Gastrocnemius medialis (tissue), 4 donors: ENCODE measurements around the gene ARAF. TPM values are rescaled to one million over a fixed set of nuclear protein-coding genes. Genes with fewer than 3 reads are reported as not detected.

Experiments used
- ATAC-seq, 2 donors: fragments of 150-250 bp; one replicate each; pipeline ENCODE4 v1.9.1; 2016
- DNase-seq, 2 donors: peaks; one replicate each; pipeline ENCODE4 v3.0.0-alpha.2; 2019
- H3K27ac ChIP-seq, 4 donors: fragments of 200-600 bp; sonication (generic); 1 replicate in 1 of 4; 2 replicates in 3 of 4; pipeline ENCODE4 v1.5.1; 2016 to 2018; ENCODE audit warnings: mild to moderate bottlenecking in 2 of 4, moderate library complexity in 1 of 4
- H3K27me3 ChIP-seq, 3 donors: fragments of 200-600 bp; sonication (generic) in 2 of 3; 1 replicate in 1 of 3; 2 replicates in 2 of 3; pipeline versions ENCODE4 v1.5.1 to v1.6.0; 2016 to 2019; ENCODE audit warnings: mild to moderate bottlenecking in 1 of 3, moderate library complexity in 1 of 3
- H3K36me3 ChIP-seq, 2 donors: fragments of 200-600 bp; sonication (generic) in 1 of 2; one replicate each; pipeline ENCODE4 v1.5.1; 2017 to 2018
- H3K4me1 ChIP-seq, 2 donors: fragments of 200-600 bp; sonication (generic) in 1 of 2; one replicate each; pipeline ENCODE4 v1.5.1; 2016 to 2017; ENCODE audit warnings: mild to moderate bottlenecking in 2 of 2
- H3K4me3 ChIP-seq, 4 donors: fragments of 200-600 bp; sonication (generic) in 3 of 4; 1 replicate in 1 of 4; 2 replicates in 3 of 4; pipeline ENCODE4 v1.5.1; 2016 to 2019; ENCODE audit warnings: mild to moderate bottlenecking in 2 of 4
- H3K9me3 ChIP-seq, 3 donors: fragments of 200-600 bp; sonication (generic) in 2 of 3; 1 replicate in 1 of 3; 2 replicates in 2 of 3; pipeline ENCODE4 v1.5.1; 2016 to 2019
- POLR2A ChIP-seq, 2 donors: fragments of 450-650 bp; IDR thresholded peaks; one replicate each; pipeline ENCODE4 v1.6.1; 2017; ENCODE audit warnings: antibody characterized with exemption in 2 of 2, mild to moderate bottlenecking in 2 of 2, moderate library complexity in 2 of 2
- in situ Hi-C, 4 donors: fragments of 200-750 bp; cut with MboI; loops; one replicate each; pipeline versions ENCODE4 v1.15.0 to v1.8.0; 2017; ENCODE audit warnings: low sequenced_read_pairs in 4 of 4
- intact Hi-C: fragments of 100-400 bp; cut with DNase I; formaldehyde crosslinking; loops from one replicate; pipeline ENCODE4 v1.15.1; 2023; ENCODE audit warnings: low total_unique reads
- total RNA-seq, 4 donors: library from RNA; depleted of rRNA; stranded (reverse); fragments of >200 nt; gene quantifications; one replicate each; pipeline versions ENCODE4 v1.1.0 to v1.2.3, GENCODE V29; 2016
- TF ChIP-seq, protein P1 (sequence below), 5 experiments: fragments of 450-650 bp in 3 of 5; fragments of 200-600 bp in 2 of 5; sonication (generic) in 2 of 5; IDR thresholded peaks in 4 of 5; conservative IDR thresholded peaks in 1 of 5; 1 replicate in 4 of 5; 2 replicates in 1 of 5; pipeline ENCODE4 v1.5.1; 2016 to 2019; ENCODE audit warnings: antibody characterized with exemption in 5 of 5, mild to moderate bottlenecking in 3 of 5, moderate library complexity in 3 of 5

The ARAF gene
- total RNA-seq, 4 donors from 2014 or later, result 44.8 to 93.3 (median 66.7) TPM

DNA sequence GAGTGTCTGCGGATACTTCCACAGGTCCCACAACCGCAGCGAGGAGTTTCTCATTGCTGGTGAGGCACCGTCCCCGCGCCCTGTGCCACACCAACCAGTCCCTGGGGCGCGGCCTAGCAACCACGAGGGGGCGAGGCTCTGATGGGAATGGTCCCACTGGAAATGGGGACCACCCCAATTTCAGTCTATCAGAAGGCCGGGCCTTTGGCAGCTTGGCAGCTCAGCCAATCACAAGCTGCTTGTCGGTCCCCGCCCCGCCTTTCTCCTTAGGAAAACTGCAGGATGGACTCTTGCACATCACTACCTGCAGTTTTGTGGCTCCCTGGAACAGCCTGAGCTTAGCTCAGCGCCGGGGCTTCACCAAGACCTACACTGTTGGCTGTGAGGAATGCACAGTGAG lies 24.3 kb downstream of the ARAF start:
- Histone ChIP-seq H3K27ac (no peak overlapping the region), H3K36me3 (no peaks in the 10 kb centered on the region), H3K27me3 (no peaks in the 10 kb centered on the region), H3K4me3 (no peak overlapping the region), H3K4me1 (no peaks in the 10 kb centered on the region), H3K9me3 (no peaks in the 10 kb centered on the region)
- intact Hi-C loops (no loop called here), in situ Hi-C loops (no loop called here)
- no peak for TF ChIP-seq POLR2A (IDR thresholded peaks at IDR 0.05)
- TF ChIP-seq, protein P1, sequence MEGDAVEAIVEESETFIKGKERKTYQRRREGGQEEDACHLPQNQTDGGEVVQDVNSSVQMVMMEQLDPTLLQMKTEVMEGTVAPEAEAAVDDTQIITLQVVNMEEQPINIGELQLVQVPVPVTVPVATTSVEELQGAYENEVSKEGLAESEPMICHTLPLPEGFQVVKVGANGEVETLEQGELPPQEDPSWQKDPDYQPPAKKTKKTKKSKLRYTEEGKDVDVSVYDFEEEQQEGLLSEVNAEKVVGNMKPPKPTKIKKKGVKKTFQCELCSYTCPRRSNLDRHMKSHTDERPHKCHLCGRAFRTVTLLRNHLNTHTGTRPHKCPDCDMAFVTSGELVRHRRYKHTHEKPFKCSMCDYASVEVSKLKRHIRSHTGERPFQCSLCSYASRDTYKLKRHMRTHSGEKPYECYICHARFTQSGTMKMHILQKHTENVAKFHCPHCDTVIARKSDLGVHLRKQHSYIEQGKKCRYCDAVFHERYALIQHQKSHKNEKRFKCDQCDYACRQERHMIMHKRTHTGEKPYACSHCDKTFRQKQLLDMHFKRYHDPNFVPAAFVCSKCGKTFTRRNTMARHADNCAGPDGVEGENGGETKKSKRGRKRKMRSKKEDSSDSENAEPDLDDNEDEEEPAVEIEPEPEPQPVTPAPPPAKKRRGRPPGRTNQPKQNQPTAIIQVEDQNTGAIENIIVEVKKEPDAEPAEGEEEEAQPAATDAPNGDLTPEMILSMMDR (IDR thresholded peaks at IDR 0.05 in 4 of 5, conservative IDR thresholded peaks at IDR 0.05 in 1 of 5), result no peak
- no peak for ATAC-seq
- no peak for DNase-seq

DNA sequence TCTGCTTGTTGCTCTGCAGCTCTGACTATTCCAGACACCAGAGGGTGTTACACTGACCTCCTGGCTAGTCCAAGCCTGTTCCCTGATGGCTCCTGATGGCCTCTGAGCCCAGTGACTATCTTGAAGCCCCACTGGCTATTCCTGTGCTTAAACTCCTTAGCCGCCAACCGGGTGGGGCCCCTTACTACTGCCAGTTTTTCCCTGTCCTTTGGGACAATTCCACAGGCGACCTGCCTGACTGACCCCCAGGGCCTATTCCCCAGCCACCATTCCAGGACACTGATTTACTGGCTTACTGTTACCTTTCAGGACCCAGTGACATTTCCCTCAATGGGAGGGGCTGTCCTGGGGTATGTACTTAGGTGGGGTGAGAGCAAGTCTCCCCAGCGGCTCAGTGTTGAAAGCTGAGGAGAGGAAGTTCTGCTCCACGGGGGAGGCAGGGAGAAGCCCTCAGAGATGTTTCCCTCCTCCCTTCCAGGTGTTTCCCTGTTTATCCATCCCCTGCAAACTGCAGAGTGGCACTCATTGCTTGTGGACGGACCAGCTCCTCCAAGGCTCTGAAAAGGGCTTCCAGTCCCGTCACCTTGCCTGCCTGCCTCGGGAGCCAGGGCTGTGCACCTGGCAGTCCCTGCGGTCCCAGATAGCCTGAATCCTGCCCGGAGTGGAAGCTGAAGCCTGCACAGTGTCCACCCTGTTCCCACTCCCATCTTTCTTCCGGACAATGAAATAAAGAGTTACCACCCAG lies 25.2 kb downstream of the ARAF start:
- ATAC-seq (no peak), DNase-seq (no peak)
- in situ Hi-C loops (no loop called here), intact Hi-C loops (no loop called here)
- Histone ChIP-seq H3K4me1 (no peaks in the 10 kb centered on the region), H3K36me3 (no peaks in the 10 kb centered on the region), H3K27ac (no peak overlapping the region), H3K4me3 (no peak overlapping the region), H3K9me3 (no peaks in the 10 kb centered on the region), H3K27me3 (no peaks in the 10 kb centered on the region)
- TF ChIP-seq, protein P1 (IDR thresholded peaks at IDR 0.05 in 4 of 5, conservative IDR thresholded peaks at IDR 0.05 in 1 of 5), result no peak
- no peak for TF ChIP-seq POLR2A (IDR thresholded peaks at IDR 0.05)

DNA sequence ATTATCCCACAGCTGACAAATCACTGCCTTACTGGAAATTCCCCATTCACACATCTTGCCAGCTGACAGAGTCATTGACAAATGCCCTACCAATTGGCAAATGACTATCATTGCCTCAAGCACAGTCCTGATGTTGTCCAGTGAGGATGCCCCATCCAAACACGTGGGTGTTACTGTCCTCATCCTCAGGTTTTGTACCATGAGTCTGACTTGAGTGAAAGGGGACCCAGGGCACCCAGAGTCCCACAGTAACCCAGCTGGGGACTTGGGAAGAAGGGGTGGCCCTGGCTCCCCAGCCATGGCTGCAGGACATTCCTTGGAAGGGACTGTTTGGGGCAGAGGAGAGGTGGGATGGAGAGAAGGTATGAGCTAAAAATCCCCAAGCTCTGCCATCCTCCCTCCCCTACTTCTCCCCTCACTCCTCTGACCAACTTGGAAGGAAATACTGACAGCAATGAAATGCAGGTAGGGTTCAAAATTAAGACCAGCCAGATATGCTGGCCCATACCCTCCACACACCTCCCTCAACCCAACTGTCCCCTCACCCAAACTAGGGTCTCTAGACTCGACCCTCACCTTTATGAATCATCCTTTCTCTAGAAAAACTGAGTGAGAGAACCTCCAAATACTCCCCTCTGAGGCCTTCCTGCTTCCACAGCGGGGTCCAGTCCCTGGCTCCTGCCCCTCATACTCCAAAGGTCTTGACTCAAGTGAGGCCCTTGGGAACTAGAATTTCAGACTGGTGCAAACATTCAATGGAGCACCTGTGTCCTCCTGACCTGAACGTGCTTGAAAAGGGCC lies 26.3 kb downstream of the ARAF start:
- Histone ChIP-seq H3K9me3 (no peaks in the 10 kb centered on the region), H3K36me3 (no peaks in the 10 kb centered on the region), H3K27ac (no peak overlapping the region), H3K4me3 (no peak overlapping the region), H3K4me1 (no peaks in the 10 kb centered on the region), H3K27me3 (no peaks in the 10 kb centered on the region)
- in situ Hi-C loops (no loop called here), intact Hi-C loops (no loop called here)
- ATAC-seq (no peak), DNase-seq (no peak)
- TF ChIP-seq, protein P1 (IDR thresholded peaks at IDR 0.05 in 4 of 5, conservative IDR thresholded peaks at IDR 0.05 in 1 of 5), result no peak
- no peak for TF ChIP-seq POLR2A (IDR thresholded peaks at IDR 0.05)

DNA sequence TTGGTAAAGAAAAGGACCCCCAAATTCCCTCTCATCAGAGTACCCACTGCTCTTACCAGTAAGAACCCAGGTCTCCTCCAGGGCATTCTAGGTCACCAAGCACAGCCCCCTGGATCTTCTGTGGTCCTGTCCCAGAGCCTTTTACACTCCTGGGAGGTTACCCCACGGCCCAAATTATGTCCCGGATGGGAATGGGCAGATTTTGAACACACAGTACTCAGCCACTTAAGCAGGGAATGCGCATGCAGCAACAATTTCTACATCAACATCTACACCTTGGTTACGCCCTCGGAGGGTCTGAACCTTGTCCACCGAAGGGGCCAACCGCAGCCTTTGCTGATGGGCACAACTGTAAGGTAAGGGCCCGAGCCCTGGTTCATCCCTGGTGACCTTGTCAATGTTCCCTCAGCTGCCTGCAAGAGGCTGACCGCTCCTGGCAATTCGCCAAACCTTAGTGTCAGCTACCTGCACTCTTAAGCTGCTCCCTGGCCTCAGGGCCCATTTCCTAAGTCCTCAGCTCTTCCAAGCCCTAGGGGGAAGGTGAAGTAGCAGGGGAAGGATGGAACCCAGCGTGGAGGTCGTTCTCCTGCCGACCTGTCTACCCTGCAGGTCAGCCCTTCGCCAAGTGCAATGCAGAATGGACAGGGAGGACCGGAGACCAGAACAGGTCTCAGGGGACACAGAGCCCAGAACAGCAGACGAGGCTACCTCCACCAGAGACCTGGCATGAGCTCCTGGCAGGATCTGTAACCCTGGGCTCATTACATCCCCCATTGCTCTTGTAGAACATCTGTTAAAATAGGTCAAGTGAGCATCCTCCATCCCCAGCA lies 27.1 kb downstream of the ARAF start:
- TF ChIP-seq, protein P1 (IDR thresholded peaks at IDR 0.05 in 4 of 5, conservative IDR thresholded peaks at IDR 0.05 in 1 of 5), result no peak
- TF ChIP-seq POLR2A (IDR thresholded peaks at IDR 0.05), result no peak
- no peaks in the 10 kb centered on the region for H3K36me3 ChIP-seq
- intact Hi-C loops, result no loop called here
- H3K9me3 ChIP-seq, result no peaks in the 10 kb centered on the region
- no peaks in the 10 kb centered on the region for H3K27me3 ChIP-seq
- H3K4me1 ChIP-seq, result no peaks in the 10 kb centered on the region
- no peak overlapping the region for H3K27ac ChIP-seq
- ATAC-seq, result no peak
- no peak for DNase-seq
- no peak overlapping the region for H3K4me3 ChIP-seq
- in situ Hi-C loops, result no loop called here
